CD4-positive, alpha-beta memory T cell (primary cell): Measurements from ENCODE around the gene CCDC107. TPM values are rescaled to one million over a fixed set of nuclear protein-coding genes. Genes with fewer than 3 reads are reported as not detected.

Experiments used
- CTCF ChIA-PET: fragments of 350-600 bp; sonication (Branson Sonifier 250); formaldehyde crosslinking; loops from one replicate; lab custom pipeline; 2021; ENCODE audit warnings: inconsistent platforms; ENCODE audit not compliant: partially characterized antibody; lab: Charles Lee
- POLR2A ChIA-PET: fragments of 350-600 bp; sonication (Branson Sonifier 250); formaldehyde crosslinking; loops from one replicate; lab custom pipeline; 2021; ENCODE audit not compliant: partially characterized antibody; lab: Charles Lee
- DNase-seq, 5 donors: peaks; one replicate each; pipeline versions ENCODE4 v3.0.0 to v3.0.0-alpha.2; 2020 to 2022; ENCODE audit warnings: mixed read lengths in 1 of 5
- H3K27ac ChIP-seq: one replicate; pipeline ENCODE4 v1.7.0; 2013; ENCODE audit warnings: low read depth, low read length
- H3K27me3 ChIP-seq: 2 replicates; pipeline ENCODE4 v1.7.0; 2013; ENCODE audit warnings: mild to moderate bottlenecking, low read length, moderate library complexity; ENCODE audit not compliant: insufficient read depth
- H3K36me3 ChIP-seq: 2 replicates; pipeline ENCODE4 v1.7.0; 2013; ENCODE audit warnings: mild to moderate bottlenecking, low read length, moderate library complexity; ENCODE audit not compliant: insufficient read depth
- H3K4me1 ChIP-seq: 2 replicates; pipeline ENCODE4 v1.7.0; 2013; ENCODE audit warnings: mild to moderate bottlenecking, low read length, moderate library complexity; ENCODE audit not compliant: insufficient read depth
- H3K4me3 ChIP-seq, 2 donors: one replicate each; pipeline ENCODE4 v1.7.0; 2013; ENCODE audit warnings: low read length in 2 of 2, mild to moderate bottlenecking in 1 of 2
- H3K9me3 ChIP-seq, 2 donors: one replicate each; pipeline ENCODE4 v1.7.0; 2013; ENCODE audit warnings: low read length in 2 of 2, control low read depth in 1 of 2; ENCODE audit not compliant: control insufficient read depth in 1 of 2
- H3K27ac Mint-ChIP-seq, 7 donors: one replicate each; pipeline ENCODE4 v1.8.0; 2020 to 2021; ENCODE audit warnings: mixed read lengths in 7 of 7, mild to moderate bottlenecking in 6 of 7, inconsistent platforms in 3 of 7, moderate library complexity in 3 of 7
- H3K27me3 Mint-ChIP-seq, 2 donors: one replicate each; pipeline ENCODE4 v1.8.0; 2020 to 2021; ENCODE audit warnings: mixed read lengths in 2 of 2
- H3K36me3 Mint-ChIP-seq, 2 donors: one replicate each; pipeline ENCODE4 v1.8.0; 2020 to 2021; ENCODE audit warnings: mixed read lengths in 2 of 2, inconsistent platforms in 1 of 2, mild to moderate bottlenecking in 1 of 2
- H3K4me1 Mint-ChIP-seq, 4 donors: one replicate each; pipeline ENCODE4 v1.8.0; 2020 to 2021; ENCODE audit warnings: mixed read lengths in 4 of 4, mild to moderate bottlenecking in 1 of 4
- H3K4me3 Mint-ChIP-seq, 8 donors: one replicate each; pipeline ENCODE4 v1.8.0; 2020 to 2021; ENCODE audit warnings: mixed read lengths in 8 of 8, mild to moderate bottlenecking in 7 of 8, moderate library complexity in 6 of 8, inconsistent platforms in 3 of 8
- H3K9me3 Mint-ChIP-seq, 8 donors: one replicate each; pipeline ENCODE4 v1.8.0; 2020 to 2021; ENCODE audit warnings: mixed read lengths in 8 of 8, mild to moderate bottlenecking in 5 of 8, inconsistent platforms in 3 of 8, moderate library complexity in 1 of 8
- intact Hi-C: fragments of 100-400 bp; cut with micrococcal nuclease; formaldehyde crosslinking; loops from one replicate; pipeline ENCODE4 v1.15.1; 2023
- polyA plus RNA-seq, 2 donors: library from polyadenylated mRNA; unstranded; fragments of 300-500 nt; fragmentation: Illumina TruSeq; gene quantifications; one replicate each; pipeline ENCODE4 v1.2.3, GENCODE V29; 2021
- total RNA-seq, 2 experiments: library from RNA; stranded (reverse); gene quantifications; one replicate each; pipeline ENCODE4 v1.2.3, GENCODE V29; 2021

CCDC107 gene
- total and polyA plus RNA-seq, 4 experiments from 2014 or later = 28.4 to 92.5 (median 60.5) TPM

GRCh38 chr9:35656348-35656747 lies 1.7 kb upstream of the CCDC107 start:
- Histone ChIP-seq H3K27me3 (no peaks in the 10 kb centered on the region), H3K4me3 (no peak overlapping the region), H3K36me3 (peaks cover 10% of the 10 kb centered on the region), H3K4me1 (peaks cover 64% of the 10 kb centered on the region), H3K9me3 (no peaks in the 10 kb centered on the region), H3K27ac (peak overlapping the region; percentile 27)
- intact Hi-C loops = loop anchor here (5.0 kb wide), 2 partner anchors 544 to 669 kb away; partner anchors contain the start of gene DNAJB5
- H3K4me1 Mint-ChIP-seq = peaks cover 48 to 79% (median 61%) of the 10 kb centered on the region in 4 donors
- peak in 1 of 5 donors; percentile 49 for DNase-seq
- peaks cover 2 to 4% of the 10 kb centered on the region in 2 donors for H3K27me3 Mint-ChIP-seq
- ChIA-PET CTCF (interaction anchor here (0.6 to 19.4 kb wide), 9 partner anchors 9 to 179 kb away, joined by 3 to 339 read pairs (median 24); partner anchors contain the start of genes ARHGEF39, CD72, CREB3 and GBA2), POLR2A (interaction anchor here (1.2 to 12.3 kb wide), 8 partner anchors 8 to 93 kb away, joined by 3 to 420 read pairs (median 64); partner anchors contain the start of genes CD72, CREB3, GBA2 and RGP1)
- H3K9me3 Mint-ChIP-seq = peaks cover 0 to 8% (median 4%) of the 10 kb centered on the region in 8 donors
- peaks cover 17 to 35% of the 10 kb centered on the region in 2 donors for H3K36me3 Mint-ChIP-seq
- H3K27ac Mint-ChIP-seq = peak overlapping the region; percentile 95 to 100 (median 99)
- peak overlapping the region; percentile 49 to 95 (median 88) for H3K4me3 Mint-ChIP-seq

GRCh38 chr9:35656831-35657545 lies 1.1 kb upstream of the CCDC107 start:
- Mint-ChIP-seq H3K36me3 (peaks cover 20 to 39% of the 10 kb centered on the region in 2 donors), H3K27ac (peak overlapping the region; percentile 95 to 100 (median 99)), H3K27me3 (peaks cover 2 to 4% of the 10 kb centered on the region in 2 donors), H3K4me3 (peak overlapping the region; percentile 83 to 95 (median 92)), H3K4me1 (peaks cover 48 to 78% (median 61%) of the 10 kb centered on the region in 4 donors), H3K9me3 (peaks cover 0 to 8% (median 4%) of the 10 kb centered on the region in 8 donors)
- no peaks in the 10 kb centered on the region for H3K27me3 ChIP-seq
- peaks cover 64% of the 10 kb centered on the region for H3K4me1 ChIP-seq
- DNase-seq = peak in 2 of 5 donors; percentile 24 to 37
- intact Hi-C loops = loop anchor here (1.0 to 5.0 kb wide), 4 partner anchors 11 to 670 kb away; partner anchors contain the start of genes DNAJB5 and HINT2
- CTCF ChIA-PET = interaction anchor here (0.8 to 19.4 kb wide), 14 partner anchors 9 to 156 kb away, joined by 3 to 339 read pairs (median 18); partner anchors contain the start of genes ARHGEF39, CD72, CREB3 and GBA2
- H3K36me3 ChIP-seq = peaks cover 10% of the 10 kb centered on the region
- POLR2A ChIA-PET = interaction anchor here (1.0 to 12.3 kb wide), 15 partner anchors 9 to 1036 kb away, joined by 3 to 420 read pairs (median 14); partner anchors contain the start of genes CD72, CREB3, DCTN3 and GBA2
- no peaks in the 10 kb centered on the region for H3K9me3 ChIP-seq
- peak overlapping the region; percentile 96 for H3K27ac ChIP-seq
- peak overlapping the region; percentile 67 to 90 for H3K4me3 ChIP-seq

DNA sequence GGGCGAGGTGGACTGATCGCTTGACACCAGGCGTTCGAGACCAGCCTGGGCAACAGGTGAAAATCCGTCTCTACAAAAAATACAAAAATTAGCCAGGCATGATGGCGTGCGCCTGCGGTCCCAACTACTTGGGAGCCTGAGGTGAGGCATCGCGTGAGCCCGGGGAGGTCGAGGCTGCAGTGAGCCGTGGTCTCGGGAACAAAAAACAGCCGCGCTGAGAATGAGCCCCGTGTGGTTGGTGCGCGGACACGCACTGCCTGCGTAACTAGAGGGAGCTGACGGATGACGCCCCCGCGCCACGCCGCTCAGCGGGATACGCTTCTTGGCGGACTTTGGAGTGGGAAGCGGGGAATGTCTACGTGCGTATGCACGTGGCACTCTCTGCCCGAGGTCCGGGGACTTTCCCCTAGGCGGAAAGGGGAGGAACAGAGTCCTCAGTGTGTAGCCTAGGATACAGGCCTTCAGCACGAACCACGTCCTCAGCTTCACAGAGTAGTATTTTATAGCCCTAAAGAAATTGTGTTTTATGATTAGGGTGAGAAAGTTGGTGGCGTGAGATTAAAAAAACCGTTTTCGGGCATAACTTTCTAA lies 451 bp upstream of the CCDC107 start, which contains the start of gene RMRP:
TSS of gene RMRP (minus strand) at position 474 of the 591 bp plus-strand sequence.
- Histone ChIP-seq H3K27ac (peak within 1 kb of the TSS; percentile 96), H3K4me1 (peaks cover 64% of the 10 kb centered on the region), H3K36me3 (peaks cover 10% of the 10 kb centered on the region), H3K9me3 (no peaks in the 10 kb centered on the region), H3K27me3 (no peaks in the 10 kb centered on the region), H3K4me3 (peak within 1 kb of the TSS; percentile 67 to 90)
- Mint-ChIP-seq H3K4me3 (peak within 1 kb of the TSS; percentile 86 to 95 (median 92)), H3K4me1 (peaks cover 52 to 78% (median 64%) of the 10 kb centered on the region in 4 donors), H3K36me3 (peaks cover 21 to 40% of the 10 kb centered on the region in 2 donors), H3K27me3 (peaks cover 2 to 4% of the 10 kb centered on the region in 2 donors), H3K9me3 (peaks cover 0 to 8% (median 4%) of the 10 kb centered on the region in 8 donors), H3K27ac (peak within 1 kb of the TSS; percentile 95 to 100 (median 99))
- CTCF ChIA-PET = interaction anchor here (0.7 to 19.4 kb wide), 28 partner anchors 8 to 1835 kb away, joined by 3 to 339 read pairs (median 6); partner anchors contain the start of genes ARHGEF39, CD72, CREB3 and GBA2
- DNase-seq = peak; percentile 91 to 96 (median 93)
- intact Hi-C loops = loop anchor here (1.0 to 5.0 kb wide), 10 partner anchors 11 to 670 kb away; partner anchors contain the start of genes CREB3, DNAJB5, GBA2 and HINT2
- POLR2A ChIA-PET = interaction anchor here (0.9 to 12.3 kb wide), 18 partner anchors 9 to 1037 kb away, joined by 3 to 420 read pairs (median 11); partner anchors contain the start of genes CD72, CREB3, DCTN3 and FAM221B

GRCh38 chr9:35658968-35659220 lies 802 bp downstream of the CCDC107 start:
- intact Hi-C loops = loop anchor here (1.0 to 5.0 kb wide), 8 partner anchors 37 to 672 kb away; partner anchors contain the start of genes CREB3, DNAJB5, GBA2 and RGP1
- POLR2A ChIA-PET = interaction anchor here (0.8 to 12.3 kb wide), 15 partner anchors 12 to 545 kb away, joined by 3 to 420 read pairs (median 14); partner anchors contain the start of genes CD72, CREB3, FAM221B and GBA2
- Histone ChIP-seq H3K9me3 (no peaks in the 10 kb centered on the region), H3K36me3 (peaks cover 10% of the 10 kb centered on the region), H3K27ac (peak overlapping the region; percentile 96), H3K4me1 (peaks cover 76% of the 10 kb centered on the region), H3K27me3 (no peaks in the 10 kb centered on the region), H3K4me3 (peak overlapping the region; percentile 42 to 90)
- H3K9me3 Mint-ChIP-seq = peaks cover 0 to 9% (median 4%) of the 10 kb centered on the region in 8 donors
- peak overlapping the region; percentile 86 to 95 (median 92) for H3K4me3 Mint-ChIP-seq
- peaks cover 2 to 4% of the 10 kb centered on the region in 2 donors for H3K27me3 Mint-ChIP-seq
- H3K4me1 Mint-ChIP-seq = peaks cover 61 to 91% (median 76%) of the 10 kb centered on the region in 4 donors
- CTCF ChIA-PET = interaction anchor here (0.9 to 19.4 kb wide), 18 partner anchors 9 to 287 kb away, joined by 3 to 339 read pairs (median 10); partner anchors contain the start of genes CD72, CREB3, GBA2 and RGP1
- H3K36me3 Mint-ChIP-seq = peaks cover 21 to 40% of the 10 kb centered on the region in 2 donors
- DNase-seq = no peak
- H3K27ac Mint-ChIP-seq = peak overlapping the region; percentile 91 to 100 (median 96)

GRCh38 chr9:35659340-35659739 lies 1.2 kb downstream of the CCDC107 start:
- peaks cover 2 to 4% of the 10 kb centered on the region in 2 donors for H3K27me3 Mint-ChIP-seq
- ChIA-PET POLR2A (interaction anchor here (0.8 to 12.3 kb wide), 12 partner anchors 12 to 546 kb away, joined by 3 to 420 read pairs (median 22); partner anchors contain the start of genes CD72, CREB3, GBA2 and HINT2), CTCF (interaction anchor here (0.9 to 19.4 kb wide), 15 partner anchors 8 to 286 kb away, joined by 3 to 339 read pairs (median 11); partner anchors contain the start of genes CD72, CREB3, SIT1 and TESK1)
- peaks cover 21 to 40% of the 10 kb centered on the region in 2 donors for H3K36me3 Mint-ChIP-seq
- Histone ChIP-seq H3K27ac (peak overlapping the region; percentile 96), H3K27me3 (no peaks in the 10 kb centered on the region), H3K4me3 (peak overlapping the region; percentile 42 to 90), H3K9me3 (no peaks in the 10 kb centered on the region), H3K4me1 (peaks cover 79% of the 10 kb centered on the region), H3K36me3 (peaks cover 10% of the 10 kb centered on the region)
- DNase-seq = no peak
- H3K9me3 Mint-ChIP-seq = peaks cover 0 to 9% (median 4%) of the 10 kb centered on the region in 8 donors
- intact Hi-C loops = loop anchor here (5.0 kb wide), 2 partner anchors 547 to 672 kb away; partner anchors contain the start of gene DNAJB5
- H3K27ac Mint-ChIP-seq = peak overlapping the region; percentile 91 to 100 (median 96)
- H3K4me3 Mint-ChIP-seq = peak overlapping the region; percentile 86 to 95 (median 92)
- H3K4me1 Mint-ChIP-seq = peaks cover 64 to 94% (median 78%) of the 10 kb centered on the region in 4 donors

- intact Hi-C loops = no loop called here
- peak overlapping the region; percentile 96 for H3K27ac ChIP-seq
- H3K27ac Mint-ChIP-seq = peak overlapping the region; percentile 87 to 100 (median 96)
Observed at GRCh38 chr9:35660966-35661415, 2.9 kb downstream of the CCDC107 start.

More at GRCh38 chr9:35660966-35661415, 2.9 kb downstream of the CCDC107 start:
- POLR2A ChIA-PET = interaction anchor here (0.7 to 12.3 kb wide), 10 partner anchors 10 to 221 kb away, joined by 3 to 420 read pairs (median 4); partner anchors contain the start of genes CD72, CREB3, SIT1 and TLN1
- Mint-ChIP-seq H3K36me3 (peaks cover 21 to 40% of the 10 kb centered on the region in 2 donors), H3K9me3 (peaks cover 0 to 9% (median 4%) of the 10 kb centered on the region in 8 donors), H3K27me3 (peaks cover 2 to 4% of the 10 kb centered on the region in 2 donors), H3K4me1 (peaks cover 66 to 99% (median 82%) of the 10 kb centered on the region in 4 donors), H3K4me3 (peak overlapping the region in 7 of 8 donors; percentile 46 to 95 (median 92))
- Histone ChIP-seq H3K27me3 (no peaks in the 10 kb centered on the region), H3K36me3 (peaks cover 10% of the 10 kb centered on the region), H3K4me3 (no peak overlapping the region), H3K4me1 (peaks cover 88% of the 10 kb centered on the region), H3K9me3 (no peaks in the 10 kb centered on the region)
- no peak for DNase-seq
- CTCF ChIA-PET = interaction anchor here (0.9 to 19.4 kb wide), 15 partner anchors 9 to 221 kb away, joined by 3 to 339 read pairs (median 6); partner anchors contain the start of genes CD72, CREB3, GBA2 and RGP1
